IPS DF 4.7 (cell line): ENCODE measurements around the gene ANXA1.
"Not testable (repeated sequence)": the region's sequence is repeated elsewhere in the genome, so short reads cannot be mapped to it uniquely, and the experiment has no call there.

Experiments used
- DNase-seq: peaks from one replicate; pipeline ENCODE4 v3.0.0-alpha.2; 2013; ENCODE audit warnings: low spot score; ENCODE audit errors: extremely low read depth

ANXA1 gene

GRCh38 chr9:73168298-73168934, 16.8 kb downstream of the ANXA1 start:
- no peak for DNase-seq

GRCh38 chr9:73170185-73170957, 18.7 kb downstream of the ANXA1 start:
- DNase-seq: no peak

- DNase-seq: no peak
Measured at GRCh38 chr9:73172901-73173215, 21.2 kb downstream of the ANXA1 start.

GRCh38 chr9:73173557-73174329, 22.1 kb downstream of the ANXA1 start:
- no peak for DNase-seq

- DNase-seq: no peak
Measured at GRCh38 chr9:73174330-73174980, 22.8 kb downstream of the ANXA1 start.

GRCh38 chr9:73176450-73176875, 24.8 kb downstream of the ANXA1 start:
- no peak for DNase-seq

GRCh38 chr9:73178044-73178443, 26.4 kb downstream of the ANXA1 start:
- no peak for DNase-seq

- no peak for DNase-seq
Measured at GRCh38 chr9:73179589-73179988, 27.9 kb downstream of the ANXA1 start.

- DNase-seq: no peak
Measured at GRCh38 chr9:73180403-73180802, 28.7 kb downstream of the ANXA1 start.

GRCh38 chr9:73182928-73183327, 31.3 kb downstream of the ANXA1 start:
- no peak for DNase-seq

GRCh38 chr9:73183428-73183827, 31.8 kb downstream of the ANXA1 start:
- no peak for DNase-seq

- no peak for DNase-seq
Measured at GRCh38 chr9:73183917-73184861, 32.5 kb downstream of the ANXA1 start.

GRCh38 chr9:73191109-73191508, 39.4 kb downstream of the ANXA1 start:
- not testable (repeated sequence) for DNase-seq

- DNase-seq: no peak
Measured at GRCh38 chr9:73194284-73194683, 42.6 kb downstream of the ANXA1 start.

GRCh38 chr9:73199448-73199847, 47.8 kb downstream of the ANXA1 start:
- DNase-seq: no peak

- no peak for DNase-seq
Measured at GRCh38 chr9:73199886-73200285, 48.2 kb downstream of the ANXA1 start.

GRCh38 chr9:73200694-73201452, 49.2 kb downstream of the ANXA1 start:
- DNase-seq: no peak

- no peak for DNase-seq
Measured at GRCh38 chr9:73202980-73203379, 51.3 kb downstream of the ANXA1 start.

GRCh38 chr9:73204936-73205335, 53.3 kb downstream of the ANXA1 start:
- DNase-seq: no peak

GRCh38 chr9:73206851-73207250, 55.2 kb downstream of the ANXA1 start:
- no peak for DNase-seq
